Measurements from ENCODE around the gene RNF207.

RNF207 gene

GRCh38 chr1:6191968-6192367, 14.0 kb upstream of the RNF207 start:
- TF ChIP-seq GABPA (IDR thresholded peaks at IDR 0.05; ENCODE audit: low read depth) (no peak), REST (IDR thresholded peaks at IDR 0.05; ENCODE audit: insufficient replicate concordance, low read depth) (no peak), SPI1 (IDR thresholded peaks at IDR 0.05; ENCODE audit: borderline replicate concordance, low read depth) (no peak), CTCF (IDR thresholded peaks at IDR 0.05; ENCODE audit: insufficient read depth, low read length) (no peak), POLR2AphosphoS5 (IDR thresholded peaks at IDR 0.05; ENCODE audit: low read depth) (no peak)
- no peak overlapping the region for H3K4me3 ChIP-seq (replicated peaks; ENCODE audit: insufficient read depth, low read length)
- no peak for DNase-seq (ENCODE audit: low read depth in 1 of 2, low spot score in 1 of 2)
- H3K27ac ChIP-seq (replicated peaks), result no peak overlapping the region
- no peaks in the 10 kb centered on the region for H3K27me3 ChIP-seq (ENCODE audit: insufficient read depth, poor library complexity, severe bottlenecking)

- Histone ChIP-seq H3K27me3 (ENCODE audit: insufficient read depth, poor library complexity, severe bottlenecking) (no peaks in the 10 kb centered on the region), H3K27ac (replicated peaks) (peak overlapping the region; percentile 98), H3K4me3 (replicated peaks; ENCODE audit: insufficient read depth, low read length) (peak overlapping the region; percentile 90)
- no peak for DNase-seq (ENCODE audit: low read depth in 1 of 2, low spot score in 1 of 2)
- no peak for TF ChIP-seq SPI1 (IDR thresholded peaks at IDR 0.05; ENCODE audit: borderline replicate concordance, low read depth)
- TF ChIP-seq POLR2AphosphoS5 (IDR thresholded peaks at IDR 0.05; ENCODE audit: low read depth), result no peak
- TF ChIP-seq CTCF (IDR thresholded peaks at IDR 0.05; ENCODE audit: insufficient read depth, low read length), result no peak
- TF ChIP-seq GABPA (IDR thresholded peaks at IDR 0.05; ENCODE audit: low read depth), result no peak
- no peak for TF ChIP-seq REST (IDR thresholded peaks at IDR 0.05; ENCODE audit: insufficient replicate concordance, low read depth)
Measured at GRCh38 chr1:6197746-6198427, 8.0 kb upstream of the RNF207 start.

- DNase-seq (ENCODE audit: low read depth in 1 of 2, low spot score in 1 of 2), result no peak
- H3K4me3 ChIP-seq (replicated peaks; ENCODE audit: insufficient read depth, low read length), result peak overlapping the region; percentile 90
- TF ChIP-seq REST (IDR thresholded peaks at IDR 0.05; ENCODE audit: insufficient replicate concordance, low read depth), result no peak
- no peak for TF ChIP-seq SPI1 (IDR thresholded peaks at IDR 0.05; ENCODE audit: borderline replicate concordance, low read depth)
- no peak for TF ChIP-seq CTCF (IDR thresholded peaks at IDR 0.05; ENCODE audit: insufficient read depth, low read length)
- TF ChIP-seq GABPA (IDR thresholded peaks at IDR 0.05; ENCODE audit: low read depth), result no peak
- no peak for TF ChIP-seq POLR2AphosphoS5 (IDR thresholded peaks at IDR 0.05; ENCODE audit: low read depth)
- H3K27me3 ChIP-seq (ENCODE audit: insufficient read depth, poor library complexity, severe bottlenecking), result no peaks in the 10 kb centered on the region
- H3K27ac ChIP-seq (replicated peaks), result peak overlapping the region; percentile 98
Measured at GRCh38 chr1:6198646-6199297, 7.1 kb upstream of the RNF207 start.
